PC-3 (cell line): ENCODE data around the gene SSR2.

Source experiments
- EZH2 ChIP-seq: fragments of 300-600 bp; sonication (generic); IDR thresholded peaks from one replicate; pipeline ENCODE4 v1.6.1; 2017; ENCODE audit warnings: antibody characterized with exemption, mild to moderate bottlenecking, low read length; ENCODE audit not compliant: unreplicated experiment
- EZH2phosphoT487 ChIP-seq: fragments of 300-600 bp; sonication (generic); IDR thresholded peaks from 2 replicates; pipeline ENCODE4 v1.6.1; 2018; ENCODE audit warnings: mild to moderate bottlenecking, antibody characterized with exemption, low read length, borderline replicate concordance

- TF ChIP-seq EZH2phosphoT487 = no peak
- TF ChIP-seq EZH2 = no peak
Observed at GRCh38 chr1:156001021-156001661, 19.6 kb downstream of the SSR2 start.
